HepG2 (cell line): ENCODE results near the gene STX10. TPM values are rescaled to one million over a fixed set of nuclear protein-coding genes. Genes with fewer than 3 reads are reported as not detected.

Source experiments
- ARNT2 ChIP-seq: sonication (generic); formaldehyde crosslinking; IDR thresholded peaks from 2 replicates; pipeline ENCODE4 v1.8.0; 2022; ENCODE audit warnings: mild to moderate bottlenecking, low read depth, missing genetic modification reagents, moderate library complexity
- DZIP1 ChIP-seq: sonication (generic); formaldehyde crosslinking; IDR thresholded peaks from 2 replicates; pipeline ENCODE4 v1.5.0; 2020; ENCODE audit warnings: mild to moderate bottlenecking, missing genetic modification reagents
- EEA1 ChIP-seq: sonication (generic); formaldehyde crosslinking; IDR thresholded peaks from 2 replicates; pipeline ENCODE4 v1.5.1; 2020; ENCODE audit warnings: mild to moderate bottlenecking, missing genetic modification reagents, borderline replicate concordance
- HNRNPUL1 ChIP-seq: fragments of 200-400 bp; formaldehyde crosslinking; IDR thresholded peaks from 2 replicates; pipeline ENCODE4 v1.6.1; 2017; ENCODE audit warnings: low read depth, mild to moderate bottlenecking, low read length, moderate library complexity
- MBNL3 ChIP-seq: fragments of 250-450 bp; sonication (Bioruptor Pico); conservative IDR thresholded peaks from 2 replicates; pipeline ENCODE4 v1.8.0; 2022; ENCODE audit warnings: mild to moderate bottlenecking, inconsistent platforms
- NR3C1 ChIP-seq: sonication (generic); formaldehyde crosslinking; IDR thresholded peaks from 2 replicates; pipeline ENCODE4 v1.4.0; 2020; ENCODE audit warnings: missing genetic modification reagents
- PAXIP1 ChIP-seq: sonication (generic); formaldehyde crosslinking; conservative IDR thresholded peaks from 2 replicates; pipeline ENCODE4 v1.4.0; 2020; ENCODE audit warnings: mild to moderate bottlenecking, missing genetic modification reagents, moderate library complexity
- RELA ChIP-seq: sonication (generic); formaldehyde crosslinking; IDR thresholded peaks from 2 replicates; pipeline ENCODE4 v1.4.0; 2020; ENCODE audit warnings: missing genetic modification reagents
- TCF7 ChIP-seq: sonication (generic); IDR thresholded peaks from 2 replicates; pipeline ENCODE4 v1.6.1; 2016; ENCODE audit warnings: antibody characterized with exemption, low read depth
- ZFP91 ChIP-seq: sonication (generic); formaldehyde crosslinking; IDR thresholded peaks from 2 replicates; pipeline ENCODE4 v1.9.0; 2022; ENCODE audit warnings: missing genetic modification reagents, mild to moderate bottlenecking, borderline replicate concordance
- ZFX ChIP-seq: sonication (generic); formaldehyde crosslinking; IDR thresholded peaks from 2 replicates; pipeline ENCODE4 v1.4.0; 2020; ENCODE audit warnings: mild to moderate bottlenecking, low read depth, missing genetic modification reagents, moderate library complexity
- ZHX1 ChIP-seq: sonication (generic); formaldehyde crosslinking; IDR thresholded peaks from 2 replicates; pipeline ENCODE4 v1.8.1; 2022; ENCODE audit warnings: low read depth, mild to moderate bottlenecking, missing genetic modification reagents
- ZNF224 ChIP-seq: sonication (generic); formaldehyde crosslinking; IDR thresholded peaks from 2 replicates; pipeline ENCODE4 v1.5.0; 2020; ENCODE audit warnings: mild to moderate bottlenecking, missing genetic modification reagents
- ZNF333 ChIP-seq: sonication (generic); formaldehyde crosslinking; IDR thresholded peaks from 2 replicates; pipeline ENCODE4 v1.4.0; 2020; ENCODE audit warnings: mild to moderate bottlenecking, missing genetic modification reagents, borderline replicate concordance
- ZNF614 ChIP-seq: IDR thresholded peaks from 2 replicates; pipeline ENCODE4 v1.6.1; 2018; ENCODE audit warnings: missing biosample characterization, missing genetic modification reagents, inconsistent platforms, borderline replicate concordance
- ZSCAN25 ChIP-seq: sonication (generic); formaldehyde crosslinking; IDR thresholded peaks from 2 replicates; pipeline ENCODE4 v1.8.0; 2022; ENCODE audit warnings: mild to moderate bottlenecking, missing genetic modification reagents
- ZSCAN29 ChIP-seq: sonication (generic); formaldehyde crosslinking; conservative IDR thresholded peaks from 2 replicates; pipeline ENCODE4 v1.4.0; 2020; ENCODE audit warnings: mild to moderate bottlenecking, missing genetic modification reagents
- polyA plus RNA-seq, 8 experiments: library from polyadenylated mRNA; depleted of rRNA in 3 of 8; stranded (reverse) in 7 of 8; unstranded in 1 of 8; fragments of >200 nt; fragmentation: Illumina TruSeq in 4 of 8; extraction: Trizol in 4 of 8; gene quantifications; 2 replicates each; pipeline versions ENCODE4 v1.2.1 to v1.2.3, GENCODE V29; 2011 to 2016; ENCODE audit warnings: low read depth in 4 of 8, missing spikeins in 1 of 8, mixed read lengths in 1 of 8; ENCODE audit not compliant: insufficient read depth in 1 of 8
- total RNA-seq, 5 experiments: library from RNA; depleted of rRNA; stranded (reverse); fragments of >200 nt; fragmentation: Illumina TruSeq; extraction: Trizol; gene quantifications; 2 replicates each; pipeline ENCODE4 v1.2.3, GENCODE V29; 2016; ENCODE audit warnings: low read depth in 1 of 5

The STX10 gene
- total and polyA plus RNA-seq, 2 of the 13 experiments (the other 11 are each of a cell fraction or from before 2014, with no cell fraction given), result 47.9 to 66.4 TPM

GRCh38 chr19:13164343-13165161 is 14.4 kb upstream of the STX10 start (continued):
- TF ChIP-seq ZNF614 (CRISPR knock-in tag) (peak; percentile 77; the same call in 1 of the 2 replicates), ZFX (peak; percentile 41), EEA1 (CRISPR knock-in tag) (no peak), PAXIP1 (peak; percentile 92), RELA (CRISPR knock-in tag) (no peak), MBNL3 (no peak), TCF7 (no peak), HNRNPUL1 (no peak), ZFP91 (CRISPR knock-in tag) (peak; percentile 94), ZSCAN29 (no peak), NR3C1 (CRISPR knock-in tag) (no peak), ARNT2 (CRISPR knock-in tag) (peak; percentile 78), ZNF224 (peak; percentile 69; the same call in 1 of the 2 replicates), DZIP1 (CRISPR knock-in tag) (peak; percentile 84; the same call in 1 of the 2 replicates), ZHX1 (CRISPR knock-in tag) (peak; percentile 71; the same call in 1 of the 2 replicates), ZNF333 (no peak), ZSCAN25 (CRISPR knock-in tag) (peak; percentile 34; the same call in 1 of the 2 replicates)
